ENCODE results near the gene LPGAT1.
"Not testable (repeated sequence)": the region's sequence is repeated elsewhere in the genome, so short reads cannot be mapped to it uniquely, and the experiment has no call there.

Gene LPGAT1, protein sequence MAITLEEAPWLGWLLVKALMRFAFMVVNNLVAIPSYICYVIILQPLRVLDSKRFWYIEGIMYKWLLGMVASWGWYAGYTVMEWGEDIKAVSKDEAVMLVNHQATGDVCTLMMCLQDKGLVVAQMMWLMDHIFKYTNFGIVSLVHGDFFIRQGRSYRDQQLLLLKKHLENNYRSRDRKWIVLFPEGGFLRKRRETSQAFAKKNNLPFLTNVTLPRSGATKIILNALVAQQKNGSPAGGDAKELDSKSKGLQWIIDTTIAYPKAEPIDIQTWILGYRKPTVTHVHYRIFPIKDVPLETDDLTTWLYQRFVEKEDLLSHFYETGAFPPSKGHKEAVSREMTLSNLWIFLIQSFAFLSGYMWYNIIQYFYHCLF

DNA sequence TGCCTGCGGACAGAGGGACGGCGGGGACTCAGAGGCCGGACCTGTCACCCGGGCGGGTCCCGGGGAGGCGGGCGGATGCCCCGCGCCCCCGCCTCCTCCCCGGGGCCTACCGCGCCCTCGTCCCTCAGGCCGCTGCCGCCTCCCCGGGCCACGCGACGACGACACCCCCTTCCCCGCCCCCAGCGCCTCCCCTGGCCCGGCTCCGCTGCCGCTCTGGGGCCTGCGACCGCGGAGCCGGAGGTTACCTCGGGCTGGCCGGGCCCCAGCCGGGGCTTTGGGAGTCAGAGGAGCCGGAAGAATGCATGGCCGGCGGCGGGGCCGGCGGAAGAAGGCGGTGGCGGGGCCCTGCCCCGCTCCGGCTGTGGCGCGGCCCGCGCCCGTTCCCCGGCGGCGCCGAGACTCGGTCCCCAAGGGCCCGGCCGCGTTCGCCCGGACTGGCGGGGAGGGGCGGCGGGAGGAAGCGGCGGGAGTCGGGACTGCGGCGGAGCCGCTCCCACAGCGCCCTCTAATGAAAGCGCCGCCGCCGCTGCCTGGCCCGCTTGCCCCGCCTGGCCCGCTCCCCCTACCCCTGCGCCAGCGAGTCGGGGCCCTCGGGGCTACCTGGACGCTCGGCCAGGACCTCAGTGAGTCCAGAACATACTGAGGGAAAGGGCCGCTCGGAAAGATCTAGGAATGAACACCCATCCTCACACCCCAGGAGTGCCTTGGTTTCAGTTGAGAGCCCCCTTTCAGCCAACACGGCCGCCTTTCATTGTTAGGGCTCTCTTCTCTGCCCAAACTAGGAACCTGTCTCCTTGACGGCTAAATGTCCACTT is at the start of gene LPGAT1:
Gene LPGAT1 (minus strand): TSS at position 436 of the 815 bp plus-strand sequence. CDS start 1,467 bp downstream, outside the sequence.
- FAIRE-seq: no peak
- peak; percentile 31 for DNase-seq (ENCODE audit: low spot score)

DNA sequence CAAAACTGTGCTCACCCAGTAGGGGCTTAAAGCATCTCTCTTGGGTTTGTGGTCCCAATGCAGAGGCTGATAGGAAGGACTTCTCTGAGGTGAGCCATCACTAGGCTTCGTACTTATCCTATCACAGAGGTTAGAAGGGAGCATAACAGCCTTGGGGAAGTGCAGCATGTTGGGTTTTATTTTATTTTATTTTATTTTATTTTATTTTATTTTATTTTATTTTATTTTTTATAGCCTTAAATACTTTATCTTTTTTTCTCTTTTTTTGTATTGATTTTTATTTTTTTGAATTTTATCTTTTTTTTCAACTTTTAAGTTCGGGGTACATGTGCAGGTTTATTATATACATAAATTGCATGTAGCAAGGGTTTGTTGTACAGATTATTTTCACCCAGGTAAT is 48.9 kb upstream of the LPGAT1 start:
- DNase-seq (ENCODE audit: low spot score) (no peak), FAIRE-seq (no peak)

DNA sequence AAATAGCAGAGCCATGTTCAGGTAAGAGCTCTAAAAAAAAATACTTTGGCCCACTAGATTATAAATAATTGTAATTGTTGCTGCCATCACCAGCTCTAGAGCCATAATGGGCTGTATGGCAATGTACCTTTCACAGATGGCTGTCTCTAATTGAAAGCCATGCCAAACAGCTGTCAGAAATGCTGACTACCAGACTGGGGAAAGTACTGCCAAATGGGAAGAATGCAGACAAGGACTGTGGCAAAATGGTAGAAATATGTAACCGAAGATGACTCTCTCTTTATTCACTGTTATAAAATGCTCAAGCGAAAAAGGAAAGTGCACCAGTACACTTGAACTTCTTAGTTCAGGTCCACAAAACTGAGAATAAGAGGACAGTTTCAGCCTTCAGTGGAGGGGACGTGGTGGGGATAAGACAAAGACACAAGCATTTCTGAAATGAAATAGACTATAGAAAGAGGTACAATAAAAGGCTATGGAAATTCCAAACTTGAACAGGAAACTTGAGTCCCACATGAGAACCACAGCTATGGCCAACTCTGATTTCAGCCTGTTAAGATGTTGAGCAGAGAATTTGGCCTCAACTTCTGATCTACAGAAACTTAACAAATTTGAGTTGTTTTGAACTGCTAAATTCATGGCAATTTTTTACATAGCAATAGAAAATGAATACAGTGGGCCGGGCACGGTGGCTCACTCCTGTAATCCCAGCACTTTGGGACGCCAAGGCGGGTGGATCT is 46.5 kb upstream of the LPGAT1 start:
- FAIRE-seq (no peak), DNase-seq (ENCODE audit: low spot score) (no peak)

DNA sequence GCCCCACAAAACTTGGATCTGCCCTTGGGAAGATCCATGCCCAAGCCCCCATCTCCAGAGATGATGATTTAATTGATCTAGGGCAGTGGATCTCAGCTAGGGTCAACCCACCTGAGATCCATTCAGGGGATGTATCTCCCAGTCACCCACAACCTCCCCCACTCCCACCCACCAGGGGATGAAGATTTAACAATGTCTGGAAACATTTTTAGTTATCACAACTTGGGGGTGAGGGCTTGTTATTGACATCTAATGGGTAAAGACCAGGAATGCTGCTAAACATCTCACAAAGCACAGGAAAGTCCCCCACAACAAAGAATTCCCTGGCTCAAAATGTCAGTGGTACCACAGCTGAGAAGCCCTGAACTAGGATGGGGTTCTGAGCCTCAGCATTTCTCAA is 45.0 kb upstream of the LPGAT1 start:
- DNase-seq (ENCODE audit: low spot score) (no peak), FAIRE-seq (no peak)

DNA sequence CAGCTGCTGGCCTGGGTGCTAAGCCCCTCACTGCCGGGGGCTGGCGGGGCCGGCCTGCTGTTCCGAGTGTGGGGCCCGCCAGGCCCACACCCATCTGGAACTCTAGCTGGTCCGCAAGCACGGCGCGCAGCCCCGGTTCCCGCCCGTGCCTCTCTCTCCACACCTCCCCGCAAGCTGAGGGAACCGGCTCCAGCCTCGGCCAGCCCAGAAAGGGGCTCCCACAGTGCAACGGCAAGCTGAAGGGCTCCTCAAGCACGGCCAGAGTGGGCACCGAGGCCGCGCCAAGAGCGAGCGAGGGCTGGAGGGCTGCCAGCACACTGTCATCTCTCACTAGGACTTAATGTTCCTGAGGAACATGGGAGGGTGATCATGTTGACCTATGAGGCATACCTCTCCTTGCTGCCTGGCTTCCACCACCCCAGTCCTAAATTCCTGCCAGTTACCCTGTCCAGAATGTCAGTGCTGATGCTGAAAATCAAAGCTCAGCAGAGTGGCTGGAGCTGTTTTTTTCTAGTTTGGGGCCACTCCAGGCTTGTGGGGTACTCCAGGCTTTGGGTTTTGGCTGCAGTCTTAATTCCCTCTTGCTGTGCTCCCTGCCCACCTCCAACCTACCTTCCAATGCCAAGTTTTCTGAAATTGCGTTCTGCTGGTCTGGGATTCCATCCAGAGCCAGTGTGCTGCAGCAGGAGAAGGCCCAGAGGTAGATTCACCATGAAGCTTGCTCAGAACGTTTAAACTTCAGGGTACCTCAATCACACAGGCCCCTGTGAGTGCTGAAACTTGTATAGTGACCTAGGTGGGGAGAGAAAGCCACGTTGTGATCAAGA is 44.2 kb upstream of the LPGAT1 start:
- no peak for FAIRE-seq
- no peak for DNase-seq (ENCODE audit: low spot score)

DNA sequence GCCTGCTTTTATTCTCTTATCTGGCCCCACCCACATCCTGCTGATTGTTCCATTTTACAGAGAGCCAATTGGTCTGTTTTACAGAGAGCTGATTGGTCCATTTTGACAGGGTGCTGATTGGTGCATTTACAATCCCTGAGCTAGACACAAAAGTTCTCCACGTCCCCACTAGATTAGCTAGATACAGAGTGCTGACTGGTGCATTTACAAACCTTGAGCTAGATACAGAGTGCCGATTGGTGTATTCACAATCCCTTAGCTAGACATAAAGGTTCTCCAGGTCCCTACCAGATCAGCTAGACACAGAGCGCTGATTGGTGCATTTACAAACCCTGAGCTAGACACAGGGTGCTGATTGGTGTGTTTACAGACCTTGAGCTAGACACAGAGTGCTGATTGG is 43.2 kb upstream of the LPGAT1 start:
- not testable (repeated sequence) for DNase-seq (ENCODE audit: low spot score); FAIRE-seq

DNA sequence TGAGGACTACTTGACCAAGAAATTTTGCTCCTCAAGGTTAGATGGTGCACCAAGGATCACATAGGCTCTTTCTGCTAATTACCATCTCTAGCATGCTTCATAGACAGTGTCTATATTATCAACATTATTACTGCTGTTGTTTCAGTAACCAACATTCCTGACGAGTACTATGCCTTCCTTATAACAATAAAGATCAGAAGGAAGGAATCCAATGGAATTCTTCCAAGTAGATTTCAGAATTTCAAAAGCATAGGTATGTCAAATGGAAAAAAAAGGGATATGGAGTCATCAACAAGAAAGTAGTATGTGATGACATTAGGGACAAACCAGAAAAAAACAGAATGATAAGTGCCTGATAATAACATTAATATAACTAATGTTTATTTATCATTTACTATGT is 39.6 kb upstream of the LPGAT1 start:
- FAIRE-seq: no peak
- no peak for DNase-seq (ENCODE audit: low spot score)

DNA sequence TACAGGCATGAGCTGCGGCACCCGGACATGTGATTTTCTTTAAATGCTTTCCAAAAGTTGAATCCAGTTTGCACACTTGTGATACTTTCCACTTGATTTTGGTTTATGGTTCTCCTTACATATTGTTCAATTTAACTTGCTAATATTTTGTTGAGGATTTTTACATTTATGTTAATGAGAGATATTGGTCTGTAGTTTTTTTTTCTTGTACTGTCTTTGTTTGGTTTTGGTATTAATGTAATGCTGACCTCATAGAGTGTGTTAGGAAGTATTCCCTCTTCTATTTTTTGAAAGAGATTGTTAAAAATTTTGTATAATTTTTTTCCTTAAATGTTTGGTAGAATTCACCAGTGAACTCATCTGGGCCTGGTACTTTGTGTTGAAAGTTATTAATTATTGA is 34.6 kb upstream of the LPGAT1 start:
- FAIRE-seq (no peak), DNase-seq (ENCODE audit: low spot score) (no peak)

DNA sequence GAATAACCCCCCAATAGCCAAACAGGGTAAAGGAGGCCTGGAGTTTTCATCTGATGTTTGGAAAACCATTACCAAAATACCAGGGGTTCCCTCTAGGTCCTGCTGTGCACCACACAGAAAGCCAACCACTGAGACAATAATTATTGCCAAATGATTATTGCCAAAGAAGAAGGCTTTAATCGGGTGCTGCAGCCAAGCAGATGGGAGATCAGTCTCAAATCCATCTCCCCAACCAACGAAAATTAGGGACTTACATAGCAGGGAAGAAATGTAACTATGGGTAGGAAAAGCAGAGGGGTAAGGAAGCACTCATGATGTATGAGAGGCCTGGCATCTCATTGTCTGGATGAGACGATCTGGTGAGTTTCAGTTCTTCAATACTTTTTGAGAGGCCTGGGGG is 28.8 kb upstream of the LPGAT1 start:
- FAIRE-seq (no peak), DNase-seq (ENCODE audit: low spot score) (no peak)

DNA sequence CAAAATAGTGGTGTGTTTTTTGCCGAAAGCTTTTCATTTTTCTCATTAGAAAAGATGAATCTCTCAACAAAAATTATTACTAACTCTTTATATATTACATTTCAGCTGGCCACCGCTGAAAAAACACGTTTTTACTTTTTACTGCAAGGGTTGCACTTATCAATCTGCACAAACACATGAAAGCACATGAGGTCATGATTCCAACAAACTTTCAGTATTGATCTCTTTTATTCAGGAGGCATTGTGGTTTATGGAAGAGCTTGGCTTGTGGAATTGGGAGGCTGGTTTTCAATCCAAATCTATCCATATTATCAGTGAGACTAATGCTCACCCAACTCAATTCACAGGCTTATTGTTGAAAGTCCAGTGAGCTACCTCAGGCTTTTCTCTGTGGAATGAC is 20.6 kb upstream of the LPGAT1 start:
- FAIRE-seq: no peak
- no peak for DNase-seq (ENCODE audit: low spot score)

DNA sequence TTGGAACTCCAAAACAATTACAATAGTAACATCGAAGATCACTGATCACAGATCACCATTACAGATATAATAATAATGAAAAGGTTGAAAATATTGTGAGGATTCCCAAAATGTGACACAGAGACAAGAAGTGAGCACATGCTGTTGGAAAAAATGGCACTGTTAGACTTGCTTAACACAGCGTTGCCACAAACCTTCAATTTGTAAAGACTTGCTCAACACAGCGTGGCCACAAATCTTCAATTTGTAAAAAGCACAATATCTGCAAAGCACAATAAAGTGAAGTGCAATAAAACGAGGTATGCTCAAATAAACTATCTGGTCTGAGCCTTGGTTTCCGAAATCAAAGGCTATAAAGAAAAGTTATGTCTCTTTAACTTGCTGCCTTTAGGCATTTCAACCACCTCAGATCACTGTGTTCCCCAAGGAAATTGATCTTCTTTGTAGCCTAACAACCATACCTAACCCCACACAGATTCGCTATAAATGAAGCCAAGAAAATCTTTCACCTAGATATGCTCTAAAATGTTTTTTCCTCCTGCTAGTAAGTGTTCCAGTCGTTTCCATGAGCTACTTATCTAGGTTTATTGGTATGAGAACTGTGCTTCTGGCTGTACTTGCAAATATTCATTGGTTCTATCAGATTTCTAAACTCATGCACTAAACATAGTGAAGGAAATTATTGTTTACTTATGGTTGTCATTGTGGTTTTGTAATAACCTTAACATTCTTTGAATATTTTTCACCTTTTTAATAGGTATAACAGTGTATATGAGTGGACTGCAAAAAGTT is 13.1 kb upstream of the LPGAT1 start:
- DNase-seq (ENCODE audit: low spot score): no peak
- FAIRE-seq: no peak

DNA sequence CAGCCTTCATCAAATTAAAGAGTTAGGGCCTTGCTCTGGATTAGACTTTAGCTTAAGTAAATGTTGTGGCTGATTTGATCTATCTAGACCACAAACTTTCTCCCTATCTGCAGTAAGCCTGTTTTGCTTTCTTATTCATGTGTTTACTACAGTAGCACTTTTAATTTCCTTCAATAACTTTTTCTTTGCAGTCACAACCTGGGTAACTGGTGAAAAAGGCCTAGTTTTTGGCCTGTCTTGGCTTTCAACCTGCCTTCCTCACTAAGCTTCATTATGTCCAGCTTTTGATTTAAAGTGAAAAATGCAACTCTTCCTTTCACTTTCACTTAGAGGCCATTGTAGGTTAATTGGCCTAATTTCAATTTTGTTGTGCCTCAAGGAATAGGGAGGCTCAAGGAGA is 12.5 kb upstream of the LPGAT1 start:
- no peak for FAIRE-seq

DNA sequence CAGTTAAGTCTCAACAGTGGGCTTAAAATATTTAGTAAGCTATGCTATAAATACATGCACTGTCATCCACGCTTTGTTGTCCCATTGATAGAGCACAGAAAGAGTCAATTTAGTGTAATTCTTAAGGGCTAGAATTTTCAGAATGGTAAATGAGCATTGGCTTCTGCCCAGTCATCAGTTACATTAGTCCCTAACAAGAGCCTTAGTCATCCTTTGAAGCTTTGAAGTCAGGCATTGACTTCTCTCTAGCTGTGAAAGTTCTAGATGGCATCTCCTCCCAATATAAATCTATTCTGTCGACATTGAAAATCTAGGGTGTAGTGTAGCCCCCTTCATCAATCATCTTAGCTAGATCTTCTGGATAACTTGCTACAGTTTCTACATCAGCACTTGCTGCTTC is 12.0 kb upstream of the LPGAT1 start:
- FAIRE-seq (no peak), DNase-seq (ENCODE audit: low spot score) (no peak)

More for the DNA sequence above, 12.5 kb upstream of the LPGAT1 start:
- DNase-seq (ENCODE audit: low spot score): no peak

DNA sequence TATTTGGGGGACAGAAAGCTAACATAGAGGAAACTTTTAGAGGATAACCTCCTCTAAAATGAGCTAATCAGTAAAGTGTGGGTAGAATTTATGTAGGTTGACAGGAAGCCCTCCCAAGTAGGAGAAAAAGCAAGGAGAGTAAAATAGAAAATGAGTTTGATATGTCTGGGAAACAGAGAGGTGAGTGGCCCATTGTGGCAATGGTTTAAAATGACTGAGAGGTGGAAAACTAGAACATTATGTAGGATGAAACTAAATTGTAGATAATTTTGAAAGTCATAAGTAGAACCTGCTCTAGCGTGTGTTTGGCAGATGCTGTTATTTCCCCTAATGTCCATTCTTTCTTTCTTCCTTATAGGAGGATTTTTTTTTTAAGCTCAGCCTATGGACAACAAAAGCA is 8.5 kb upstream of the LPGAT1 start:
- DNase-seq (ENCODE audit: low spot score): no peak
- no peak for FAIRE-seq

DNA sequence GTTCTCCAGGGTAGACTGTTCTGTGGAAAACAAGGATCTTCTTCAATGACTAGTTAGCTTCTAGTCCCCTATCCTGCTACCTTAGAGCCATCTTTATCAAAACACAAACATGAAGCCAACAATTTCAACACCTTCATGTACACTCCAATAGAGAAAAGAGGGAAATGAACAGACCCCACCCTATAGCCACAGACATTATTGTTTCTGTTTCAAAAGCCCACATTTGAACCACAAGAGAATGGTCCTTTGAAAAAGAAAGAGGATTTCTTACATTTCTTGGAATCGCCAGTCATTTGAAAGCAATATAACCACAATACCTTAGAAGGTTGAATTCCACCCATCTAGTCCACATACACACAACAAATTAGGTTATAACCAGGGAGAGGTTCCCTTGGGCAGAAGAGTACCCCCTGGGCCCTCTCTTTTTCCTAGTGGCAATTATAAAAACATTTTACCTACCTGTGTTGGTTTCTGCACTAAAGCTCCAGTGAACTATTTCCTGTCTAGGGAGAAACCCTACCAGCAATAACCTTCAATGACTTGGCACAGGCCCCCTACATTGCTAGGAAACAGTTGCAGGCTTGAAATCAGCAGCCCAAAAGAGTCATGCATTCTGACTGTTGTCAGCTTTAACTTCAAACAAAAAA is 2.7 kb upstream of the LPGAT1 start:
- FAIRE-seq (no peak), DNase-seq (ENCODE audit: low spot score) (no peak)

DNA sequence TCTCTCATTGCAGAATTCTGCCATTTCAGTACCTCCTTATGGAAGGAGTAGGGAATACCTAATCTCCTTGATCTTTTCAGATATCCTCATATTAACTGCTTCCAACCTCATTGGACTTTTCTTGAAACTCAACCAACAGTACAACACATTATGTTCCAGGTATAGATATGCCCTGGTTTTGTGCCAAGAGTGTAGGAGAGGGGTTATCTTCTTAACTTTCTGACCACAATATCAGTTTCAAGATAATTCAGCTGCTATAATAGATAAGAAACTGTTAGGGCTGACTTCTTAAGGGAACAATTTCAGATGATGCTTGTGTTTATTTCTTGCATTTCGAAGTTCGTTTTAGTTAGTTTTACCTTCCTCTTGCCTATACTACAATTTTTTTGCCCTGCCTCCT is 2.1 kb upstream of the LPGAT1 start:
- FAIRE-seq (no peak), DNase-seq (ENCODE audit: low spot score) (no peak)

DNA sequence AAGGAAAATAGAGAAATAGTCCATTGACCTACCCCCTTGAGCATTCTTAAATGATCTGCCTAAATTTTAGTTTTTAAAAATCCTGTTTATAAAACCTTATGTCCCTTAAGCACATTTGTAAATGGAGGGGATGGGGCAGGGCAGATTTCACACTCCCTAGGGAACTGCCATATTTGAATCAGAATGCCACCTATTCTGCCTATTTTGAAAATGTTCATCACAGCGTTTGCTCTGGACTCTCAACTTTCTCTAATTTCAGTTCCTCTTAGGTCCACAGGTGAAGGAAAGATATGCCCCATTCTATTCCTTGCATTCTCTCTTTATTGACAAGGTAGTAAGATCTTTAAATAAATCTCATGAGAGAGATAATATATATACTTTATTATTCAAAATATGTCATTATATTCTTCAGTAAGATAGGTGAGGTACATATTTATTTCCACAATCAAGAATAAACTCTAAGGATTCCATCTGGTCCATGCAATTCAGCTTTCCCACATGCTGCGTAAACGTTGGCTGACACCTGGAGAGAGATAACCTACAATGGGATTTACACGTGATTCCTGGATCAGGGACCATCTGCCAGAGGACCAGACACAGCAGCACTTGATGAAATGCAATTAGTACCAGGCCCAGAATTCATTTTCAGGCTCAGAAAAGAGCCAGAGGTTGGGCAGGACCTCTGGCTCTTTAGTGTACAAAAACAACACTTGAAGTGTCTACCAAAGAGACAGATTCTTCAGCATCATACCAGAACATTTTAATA is 1.2 kb upstream of the LPGAT1 start:
- FAIRE-seq: no peak
- DNase-seq (ENCODE audit: low spot score): no peak

DNA sequence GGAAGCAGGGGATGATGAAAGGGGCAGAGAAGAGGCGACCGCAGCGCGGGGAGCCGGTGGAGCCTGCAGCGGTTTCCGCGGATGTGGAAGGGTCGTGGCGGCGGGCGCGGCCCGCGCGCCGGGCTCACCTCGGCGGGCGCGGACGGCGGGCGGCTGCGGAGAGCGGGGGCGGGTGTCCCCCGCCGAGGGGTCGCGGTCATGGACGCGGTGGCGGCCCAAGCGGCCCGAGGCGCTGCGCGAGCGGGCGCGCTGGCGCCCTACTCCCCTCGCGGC is 572 bp downstream of the LPGAT1 start:
- no peak for DNase-seq (ENCODE audit: low spot score)
- FAIRE-seq: no peak

DNA sequence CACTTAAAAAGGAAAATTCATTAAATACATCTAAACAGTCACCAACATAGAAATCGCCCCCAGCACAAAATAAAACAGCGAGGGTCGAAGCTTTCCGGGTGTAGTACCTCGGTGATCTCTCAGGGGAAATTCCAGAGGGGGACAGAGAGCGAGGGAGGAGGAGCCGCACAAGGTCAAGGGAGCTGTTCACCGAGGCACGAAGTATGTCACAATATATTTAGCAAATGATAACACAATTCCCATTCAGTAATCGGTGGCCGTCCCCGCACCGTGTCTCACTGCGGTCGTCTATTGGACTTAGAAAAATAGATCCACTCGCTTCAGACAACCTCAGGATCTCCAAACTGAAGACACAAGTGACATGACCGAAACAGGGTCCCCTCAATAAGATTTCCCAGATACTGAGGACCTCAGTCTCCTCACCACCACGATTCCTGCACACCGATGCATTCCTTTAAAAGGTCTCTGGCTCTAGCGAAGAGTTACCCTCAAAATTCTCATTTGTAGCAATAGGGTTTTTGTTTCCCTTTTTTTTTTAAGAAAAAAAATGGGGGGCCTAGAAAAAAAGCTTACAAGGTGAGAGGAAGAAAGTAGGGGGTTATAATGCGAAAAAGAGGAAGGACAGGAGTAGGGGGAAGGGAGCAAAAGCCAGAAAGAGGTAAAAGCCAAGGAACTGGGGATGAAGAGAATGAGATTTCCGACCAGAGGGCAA is 1.1 kb downstream of the LPGAT1 start:
- FAIRE-seq: no peak
- peak; percentile 46 for DNase-seq (ENCODE audit: low spot score)

Data from RCC 7860 (cell line).